Stimulated activated CD4-positive, alpha-beta T cell treated with anti-CD3 and anti-CD28 coated beads, TNF-alpha, amount 100 ng/mL, for 4 hours (primary cell): ENCODE data around the gene DNAJC27.
"Not testable (repeated sequence)": the region's sequence is repeated elsewhere in the genome, so short reads cannot be mapped to it uniquely, and the experiment has no call there.

ENCODE experiments used
- DNase-seq, 3 experiments: peaks; one replicate each; pipeline ENCODE4 v3.0.0-alpha.2; 2020; ENCODE audit warnings: low read depth in 3 of 3

The DNAJC27 gene

GRCh38 chr2:24971536-24972314 is at the start of gene DNAJC27:
Gene DNAJC27, minus strand, starts transcription at chr2:24971955. Its CDS starts 51 bp downstream, at chr2:24971904.
- DNase-seq: peak; percentile 95 to 98 (median 96)

GRCh38 chr2:25018681-25019080 is 46.9 kb upstream of the DNAJC27 start:
- DNase-seq: no peak

DNA sequence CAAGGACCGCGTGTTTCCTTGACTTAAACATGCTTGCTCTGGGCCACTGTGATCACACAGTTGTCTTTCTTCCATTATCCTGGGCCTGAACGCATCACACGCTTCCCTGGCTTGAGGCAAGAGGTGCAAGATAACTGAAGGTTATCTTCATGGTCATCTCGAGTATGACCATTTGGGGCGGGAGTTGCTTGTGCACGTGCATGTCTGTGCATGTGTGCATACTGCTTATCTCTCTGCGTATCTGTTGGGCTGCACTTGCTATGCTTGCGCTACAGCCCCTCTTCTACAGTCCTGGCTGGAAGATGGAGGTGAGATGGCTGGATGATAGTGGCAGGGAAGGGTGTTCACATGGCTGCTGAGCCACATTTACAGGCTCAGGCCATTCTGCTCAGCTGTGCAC is 42.9 kb upstream of the DNAJC27 start:
- DNase-seq: no peak

GRCh38 chr2:25011342-25011741 is 39.6 kb upstream of the DNAJC27 start:
- not testable (repeated sequence) for DNase-seq

DNA sequence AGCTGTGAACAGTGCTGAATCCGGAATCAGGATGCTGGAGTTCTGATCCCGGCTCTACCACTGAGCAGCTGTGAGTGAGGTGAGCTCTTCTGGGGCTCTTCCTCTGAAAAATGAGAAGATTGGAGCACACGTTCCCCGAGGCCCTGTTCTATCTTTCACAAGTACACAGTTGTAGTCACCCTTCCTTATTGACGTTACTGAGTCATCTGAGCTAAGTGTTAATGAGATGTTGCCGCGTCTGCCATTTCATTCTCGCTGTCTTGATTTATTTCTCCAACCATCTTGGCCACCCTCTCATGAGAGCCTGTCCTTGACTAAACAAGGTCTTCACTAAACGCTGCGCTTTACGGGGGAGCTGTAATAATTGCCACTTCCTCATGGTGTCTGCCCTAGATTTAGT is 38.2 kb upstream of the DNAJC27 start:
- no peak for DNase-seq

- no peak for DNase-seq
Observed at GRCh38 chr2:25002066-25002465, 30.3 kb upstream of the DNAJC27 start.

DNA sequence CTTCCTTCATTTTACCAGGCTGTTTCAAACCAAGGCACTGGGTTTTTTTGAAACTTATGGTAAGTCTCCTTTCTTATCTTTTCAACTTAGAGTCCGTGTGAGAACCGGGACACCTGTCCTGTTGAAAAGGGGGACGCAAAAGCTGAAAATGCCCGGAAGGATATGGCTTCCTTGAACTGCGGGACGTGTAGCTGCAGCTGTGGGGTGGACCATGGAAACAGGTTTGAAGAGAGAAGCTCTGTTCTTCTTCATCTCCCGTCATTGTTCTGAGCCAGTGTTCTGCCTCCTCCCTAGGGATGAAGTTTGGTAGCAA is 29.5 kb upstream of the DNAJC27 start:
- no peak for DNase-seq

GRCh38 chr2:25000503-25001324 is 29.0 kb upstream of the DNAJC27 start:
- DNase-seq: no peak

GRCh38 chr2:25000036-25000435 is 28.3 kb upstream of the DNAJC27 start:
- no peak for DNase-seq

- not testable (repeated sequence) for DNase-seq
Observed at GRCh38 chr2:24999097-24999496, 27.3 kb upstream of the DNAJC27 start.

GRCh38 chr2:24994146-24994724 is 22.5 kb upstream of the DNAJC27 start:
- no peak for DNase-seq

DNA sequence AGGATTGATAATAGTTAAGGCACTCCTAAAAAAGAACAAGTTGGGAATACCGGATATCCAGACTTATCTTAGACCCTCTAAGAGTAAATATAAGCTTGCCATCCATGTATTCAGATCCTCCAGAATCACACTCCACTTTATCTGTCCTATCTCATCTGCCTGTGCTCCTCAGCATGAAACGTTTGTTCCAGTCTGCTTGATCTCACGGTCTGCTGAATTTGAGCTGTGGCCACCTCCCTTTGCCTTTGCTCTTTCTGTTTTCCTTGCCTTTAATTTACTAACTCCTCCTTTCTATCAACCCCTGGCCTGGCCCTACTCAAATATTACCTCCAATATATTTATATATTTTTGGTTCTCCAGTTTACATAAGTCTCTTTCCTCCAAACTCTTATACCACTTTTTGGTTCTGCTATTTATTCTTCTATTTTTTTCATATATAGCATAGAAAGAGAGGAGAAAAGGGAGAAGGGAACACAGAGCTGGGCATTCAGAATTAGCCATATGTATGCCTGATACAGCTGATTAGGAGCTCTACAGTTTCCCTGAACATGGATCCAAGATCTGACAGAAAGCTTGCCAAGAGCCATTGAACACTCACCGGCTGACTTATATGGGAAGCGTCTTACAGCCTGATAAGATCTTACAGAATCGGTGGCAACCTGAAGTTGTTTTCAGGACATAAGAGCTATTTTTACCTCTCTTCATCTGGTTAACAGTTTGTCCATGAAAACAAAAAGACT is 21.8 kb upstream of the DNAJC27 start:
- DNase-seq: no peak

DNA sequence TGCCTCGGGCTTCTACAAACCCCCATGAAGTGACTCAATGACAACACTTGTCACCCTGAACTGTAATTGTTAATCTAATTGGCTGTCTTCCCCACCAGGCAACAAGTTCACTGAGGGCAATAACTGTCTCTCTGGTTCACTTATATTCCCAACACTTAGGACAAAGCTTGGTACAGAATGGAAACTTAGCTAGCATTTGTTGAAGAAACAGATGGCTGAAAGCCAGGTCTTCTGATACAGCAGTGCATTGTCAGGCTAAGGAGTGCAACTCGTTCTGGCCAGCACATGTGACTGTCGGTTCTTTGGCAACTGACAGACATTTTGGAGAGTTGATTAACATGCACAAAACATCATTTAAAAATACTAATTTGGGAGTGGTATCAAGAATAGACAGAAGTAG is 14.6 kb upstream of the DNAJC27 start:
- no peak for DNase-seq

GRCh38 chr2:24985511-24985910 is 13.8 kb upstream of the DNAJC27 start:
- no peak for DNase-seq

DNA sequence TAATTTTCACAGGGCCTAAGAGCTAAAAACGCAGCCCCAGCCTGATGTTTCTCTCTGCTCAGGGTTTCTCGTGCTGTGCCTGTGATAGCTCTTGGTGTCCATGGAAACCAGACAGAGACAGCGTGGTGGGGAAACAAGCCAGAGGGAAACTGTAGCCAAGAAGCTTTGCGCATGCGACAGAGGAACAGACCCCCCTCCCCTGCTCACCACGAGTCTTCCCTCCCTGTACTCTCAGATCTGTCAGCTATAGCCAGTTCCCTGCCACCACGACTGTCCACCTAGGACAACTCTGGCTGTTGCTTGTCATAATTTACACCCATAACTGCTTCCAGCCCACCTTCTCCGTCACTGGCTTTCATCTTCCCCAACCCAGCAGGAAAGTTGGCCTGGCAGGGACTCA is 13.2 kb upstream of the DNAJC27 start:
- no peak for DNase-seq

- DNase-seq: no peak
Observed at GRCh38 chr2:24981411-24982136, 9.8 kb upstream of the DNAJC27 start.

DNA sequence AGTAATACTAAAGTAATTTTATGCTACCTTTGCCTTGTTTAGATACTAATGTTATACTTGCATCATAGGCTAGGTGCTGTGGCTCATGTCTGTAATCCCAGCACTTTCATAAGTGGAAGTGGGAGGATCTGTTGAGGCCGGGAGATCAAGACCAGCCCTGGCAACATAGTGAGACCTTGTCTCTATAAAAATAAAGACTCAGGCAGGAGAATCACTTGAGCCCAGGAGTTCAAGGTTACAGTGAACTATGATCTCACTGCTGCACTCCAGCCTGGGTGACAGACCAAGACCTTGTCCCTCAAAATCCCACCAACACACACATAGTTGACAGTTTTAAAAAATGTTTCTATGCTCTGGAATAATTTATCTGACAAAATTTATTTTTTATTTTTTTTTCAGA is 6.9 kb upstream of the DNAJC27 start:
- no peak for DNase-seq

- no peak for DNase-seq
Observed at GRCh38 chr2:24977631-24978030, 5.9 kb upstream of the DNAJC27 start.

DNA sequence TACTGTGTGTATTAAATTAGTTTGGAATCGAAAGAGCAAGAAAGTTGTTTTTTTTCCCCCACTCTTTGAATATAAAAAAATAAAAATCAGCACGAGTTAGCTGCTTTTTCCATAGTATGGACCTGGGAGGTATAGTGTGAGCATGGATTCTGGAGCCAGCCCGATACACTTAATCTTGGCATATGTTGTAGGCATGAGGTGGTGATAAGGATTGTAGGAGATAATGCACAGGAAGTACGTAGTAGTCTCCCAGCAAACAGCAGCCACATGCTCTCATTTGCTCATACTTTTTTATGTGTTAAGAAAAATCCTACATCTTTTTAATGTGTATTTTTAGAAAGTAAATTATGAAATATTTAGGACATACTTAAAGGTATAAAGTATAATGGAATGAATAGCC is 2.1 kb upstream of the DNAJC27 start:
- DNase-seq: no peak

DNA sequence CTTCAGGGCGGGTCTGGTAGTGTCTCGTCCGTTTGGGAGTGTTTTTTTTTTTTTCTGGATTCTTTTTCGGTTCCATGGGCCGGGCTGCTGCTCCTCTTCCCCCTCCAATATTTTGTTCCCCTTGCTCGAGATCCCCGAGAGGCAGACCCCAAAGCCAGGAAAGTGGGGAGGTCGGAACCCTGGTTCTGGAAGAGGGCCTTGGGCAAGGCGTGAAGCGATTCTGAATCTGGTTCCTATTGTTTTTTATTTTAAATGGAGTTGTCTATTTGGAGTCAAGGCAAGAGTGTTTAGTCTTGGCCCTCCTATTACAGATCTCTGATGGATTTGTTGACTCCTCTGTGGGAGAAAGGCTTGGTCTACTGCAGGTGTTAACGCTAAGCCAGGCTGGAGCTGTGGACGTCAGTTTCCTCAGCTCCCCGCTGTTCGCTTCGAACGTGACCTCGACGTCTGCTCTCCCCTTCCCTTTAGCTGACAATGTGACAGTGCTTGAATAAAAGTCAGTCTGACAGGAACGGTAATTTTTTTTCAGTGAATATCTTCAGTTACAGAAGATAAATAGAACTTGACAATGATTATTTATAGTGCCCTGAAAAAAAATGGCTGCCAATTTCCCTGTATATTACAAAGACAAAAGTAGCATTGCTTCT is 683 bp upstream of the DNAJC27 start:
- peak in 1 of 3 experiments; percentile 9 for DNase-seq

GRCh38 chr2:24971286-24971535 is 544 bp downstream of the DNAJC27 start:
- DNase-seq: peak in 1 of 3 experiments; percentile 6
